ENCODE results near the gene PCDH18.
"Not testable (repeated sequence)": the region's sequence is repeated elsewhere in the genome, so short reads cannot be mapped to it uniquely, and the experiment has no call there.

The PCDH18 gene

DNA sequence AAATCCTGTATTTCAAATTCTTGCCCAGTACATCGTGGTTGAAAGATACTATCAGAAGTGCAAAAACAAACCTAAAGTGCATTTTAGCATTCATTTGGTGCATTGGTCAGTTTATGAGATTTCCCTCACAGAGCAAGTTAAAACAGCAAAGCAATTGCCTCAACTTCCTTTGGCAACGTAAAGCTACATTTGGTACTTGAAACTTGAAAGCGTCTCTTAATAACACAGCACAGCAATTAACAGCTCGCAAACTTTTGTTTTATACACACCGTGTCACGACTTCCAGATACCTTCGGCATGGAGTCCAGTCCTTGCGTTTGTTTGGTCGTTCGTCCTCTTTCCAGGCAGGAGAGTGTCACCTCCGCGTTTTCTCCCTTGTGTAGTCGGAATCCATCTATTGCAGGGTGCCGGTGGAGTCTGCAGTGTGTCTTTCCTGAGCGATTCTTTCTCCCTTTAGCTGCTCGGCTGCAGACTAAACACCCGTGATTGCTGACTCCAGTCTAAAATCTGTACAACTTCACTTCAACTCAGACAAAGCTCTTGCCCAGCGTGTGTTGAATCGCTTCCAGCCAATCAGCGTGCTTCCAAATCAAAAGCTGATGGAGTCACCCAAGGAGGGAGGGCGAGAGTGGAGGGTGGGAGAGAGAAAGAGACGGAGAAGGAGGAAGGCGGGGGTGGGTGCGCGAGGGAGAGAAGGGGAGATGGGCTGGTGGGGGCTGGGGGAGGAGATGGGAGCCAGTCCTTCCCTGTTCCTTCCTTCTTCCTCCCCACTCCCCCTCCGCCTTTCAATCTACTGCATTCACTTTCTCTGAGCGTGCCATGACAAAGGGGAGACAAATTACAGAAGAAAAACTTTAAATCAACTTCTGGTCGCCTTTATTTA is at the start of gene PCDH18:
PCDH18 (minus strand) TSS at position 509 of the 883 bp plus-strand sequence; CDS start at position 103, 406 bp downstream.
- no peak for DNase-seq

DNA sequence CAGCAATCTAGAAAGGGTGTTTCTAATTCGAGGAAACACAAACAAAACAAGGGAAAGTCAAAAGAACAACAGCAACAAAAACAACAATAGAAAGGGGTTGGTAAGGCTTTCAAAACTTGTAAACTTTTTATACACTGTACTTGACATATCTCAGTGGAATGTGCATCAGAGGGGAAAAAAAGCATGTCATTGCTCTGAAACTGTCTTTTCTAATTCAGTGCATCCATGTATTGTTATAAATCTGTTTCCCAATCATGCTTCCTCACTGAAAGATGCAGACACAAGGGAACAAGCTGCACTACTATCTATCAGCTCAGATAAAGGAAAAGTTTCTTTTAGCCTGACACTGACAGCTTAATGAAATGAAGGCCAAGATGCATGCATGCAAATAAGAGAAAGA is 44.2 kb upstream of the PCDH18 start:
- no peak for DNase-seq

DNA sequence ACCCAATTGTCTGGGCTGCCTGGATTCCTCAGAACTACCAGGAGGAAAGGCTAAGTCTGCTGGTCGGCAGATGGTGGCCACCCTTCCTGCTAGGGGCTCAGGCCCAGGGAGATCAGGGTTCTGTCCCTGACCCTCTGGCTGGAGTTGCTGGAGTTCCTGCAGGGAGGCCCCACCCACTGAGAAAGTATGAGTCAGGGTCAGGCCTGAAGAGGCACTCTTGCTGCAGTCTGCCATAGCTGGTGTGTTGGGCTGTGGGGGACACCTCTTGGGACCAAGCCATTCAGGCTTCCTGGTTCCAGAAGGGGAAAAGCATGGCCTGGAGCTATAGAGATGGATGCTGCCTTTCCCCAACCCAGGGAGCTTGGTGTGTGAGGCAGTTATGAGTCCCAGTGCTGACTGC is 40.4 kb upstream of the PCDH18 start:
- DNase-seq: no peak

DNA sequence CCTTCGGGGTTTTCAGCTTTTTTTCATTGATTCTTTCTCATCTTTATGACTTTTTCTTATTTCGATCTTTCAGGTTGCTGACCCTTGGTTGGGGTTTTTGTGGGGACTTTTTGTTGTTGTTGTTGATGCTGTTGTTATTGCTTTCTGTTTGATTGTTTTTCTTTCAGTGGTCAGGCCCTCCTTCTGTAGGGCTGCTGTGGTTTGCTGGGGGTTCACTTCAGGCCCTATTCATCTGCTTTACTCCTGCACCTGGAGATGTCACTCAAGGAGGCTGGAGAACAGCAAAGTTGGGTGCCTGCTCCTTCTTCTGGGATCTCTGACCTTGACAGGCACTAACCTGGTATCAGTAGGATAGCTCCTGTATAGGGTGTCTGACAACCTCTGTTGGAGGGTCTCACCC is 39.9 kb upstream of the PCDH18 start:
- no peak for DNase-seq

DNA sequence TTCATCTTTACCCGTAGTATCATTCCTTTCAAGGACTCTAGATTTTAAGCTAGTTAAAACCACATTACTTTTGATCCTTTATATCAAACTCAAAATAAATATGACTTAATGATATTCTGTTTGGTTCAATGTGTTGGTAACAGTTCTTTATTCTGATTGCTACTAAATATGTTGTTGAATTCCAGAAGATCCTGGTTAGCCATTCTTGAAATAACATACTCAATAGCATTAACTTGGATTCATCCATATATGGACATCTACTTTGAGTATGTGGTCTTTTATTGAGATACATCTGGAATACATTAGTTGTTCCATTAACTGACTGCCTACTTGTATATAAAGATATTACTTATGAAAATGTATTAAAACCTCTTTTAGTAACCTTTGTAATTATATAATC is 27.5 kb upstream of the PCDH18 start:
- DNase-seq: no peak

DNA sequence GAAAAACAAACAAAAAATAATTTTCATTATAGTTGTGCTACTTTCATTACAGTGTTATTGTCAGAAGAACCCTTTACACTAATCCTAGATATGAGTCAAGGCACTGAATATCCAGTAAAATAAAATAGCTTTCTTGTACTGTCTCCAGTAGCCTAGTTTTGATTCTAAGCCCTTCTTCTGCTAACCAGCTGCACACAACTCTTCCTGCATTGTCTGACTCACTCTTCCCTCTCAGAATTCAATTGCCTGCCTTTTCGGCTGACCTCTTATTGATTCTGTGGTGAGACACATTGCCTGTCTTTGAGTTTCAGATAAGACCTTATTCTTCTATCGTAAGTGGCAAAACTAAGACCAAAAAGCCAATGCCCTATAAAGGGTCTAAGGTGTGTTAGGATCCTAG is 26.7 kb upstream of the PCDH18 start:
- no peak for DNase-seq

- DNase-seq: no peak
Measured at GRCh38 chr4:137545461-137545861, 13.2 kb upstream of the PCDH18 start.

DNA sequence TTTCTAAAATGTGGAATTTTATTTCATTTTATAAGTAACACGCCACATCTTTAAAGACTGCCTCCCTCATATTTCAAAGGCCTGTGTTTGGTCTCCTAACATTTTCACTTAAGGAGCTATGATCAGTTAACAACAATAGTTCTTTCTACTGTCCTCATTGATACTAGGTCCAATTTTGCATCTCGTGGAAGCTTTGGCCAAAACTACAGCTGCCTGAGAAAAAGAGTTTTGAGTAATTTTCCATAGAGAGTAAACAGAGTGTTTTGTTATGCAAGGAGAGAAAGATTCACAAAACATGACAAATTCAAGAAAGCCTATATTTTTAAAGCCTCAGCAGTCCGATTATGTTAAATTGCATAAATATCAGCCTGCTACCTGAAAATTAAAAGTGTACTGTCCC is 11.4 kb upstream of the PCDH18 start:
- no peak for DNase-seq

GRCh38 chr4:137543198-137543597 is 10.9 kb upstream of the PCDH18 start:
- no peak for DNase-seq

DNA sequence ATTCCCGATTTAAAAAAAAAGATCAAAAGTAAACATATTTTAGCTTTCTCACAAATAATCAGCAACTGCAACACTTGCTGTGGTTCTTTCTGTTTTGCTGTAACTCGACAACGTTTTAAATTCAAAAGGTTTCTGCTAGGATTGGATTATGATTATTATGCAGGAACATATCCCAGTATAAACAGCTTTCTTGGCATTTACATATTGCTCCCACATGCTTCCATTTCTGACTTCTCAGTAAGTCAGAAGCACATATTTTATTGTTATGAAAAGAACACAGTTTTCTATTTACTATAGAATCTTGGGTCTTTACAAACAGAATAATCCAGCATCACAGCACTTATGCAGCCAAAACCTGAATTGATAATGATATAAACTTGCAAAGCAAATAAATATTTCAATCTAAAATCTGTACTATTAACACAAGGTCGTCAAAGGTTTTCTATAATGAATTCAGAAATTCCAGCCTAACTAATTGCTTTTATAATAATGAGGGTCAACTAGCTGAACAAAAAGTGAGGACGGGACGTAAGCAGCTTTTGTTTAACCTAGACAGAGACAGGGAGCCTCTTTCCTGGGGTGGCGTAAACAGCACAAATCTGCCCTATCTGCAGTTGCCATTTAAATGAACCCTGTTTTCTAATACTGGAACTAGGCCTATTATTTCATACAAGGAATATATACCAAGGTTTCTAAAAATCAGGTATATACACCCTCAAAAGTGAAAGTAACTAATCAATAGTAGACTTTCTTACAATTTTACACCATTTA is 9.8 kb upstream of the PCDH18 start:
- no peak for DNase-seq

DNA sequence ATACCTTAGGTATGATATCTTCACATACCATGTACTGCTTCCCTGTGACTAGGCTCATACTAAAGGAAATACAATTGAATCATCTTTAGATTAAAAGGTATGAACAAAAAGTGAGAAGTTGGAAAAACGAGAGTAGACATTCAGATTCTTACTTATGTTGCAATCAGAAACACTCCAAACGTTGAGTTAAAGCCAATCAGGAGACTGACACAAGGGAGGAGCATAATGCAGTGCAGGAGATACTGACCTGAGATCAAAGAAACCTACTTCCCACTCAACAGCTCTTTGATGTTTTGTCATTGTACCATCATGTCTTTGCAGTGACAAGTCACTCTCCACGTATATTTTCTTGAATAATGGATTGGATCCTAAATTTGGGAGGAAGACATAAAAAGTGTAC is 8.9 kb upstream of the PCDH18 start:
- DNase-seq: no peak

DNA sequence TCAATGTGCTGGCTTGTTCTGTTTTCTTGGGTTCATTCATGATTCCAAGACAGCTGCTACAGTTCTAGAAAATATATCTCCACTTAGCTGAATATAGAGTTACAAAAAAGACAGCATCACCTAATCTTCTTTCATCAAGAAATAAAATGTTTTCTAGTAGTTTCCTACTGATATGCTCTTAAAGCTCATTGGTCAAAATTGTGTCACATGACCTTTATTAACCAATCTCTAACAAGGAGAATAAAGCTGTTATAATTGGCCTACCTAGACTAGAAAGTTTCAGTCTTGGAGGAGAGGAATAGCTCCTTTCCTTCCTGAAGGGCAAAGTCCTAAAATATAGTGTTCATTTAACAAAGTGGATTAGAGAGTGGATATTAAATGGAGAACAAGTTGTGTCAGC is 8.1 kb upstream of the PCDH18 start:
- DNase-seq: no peak

DNA sequence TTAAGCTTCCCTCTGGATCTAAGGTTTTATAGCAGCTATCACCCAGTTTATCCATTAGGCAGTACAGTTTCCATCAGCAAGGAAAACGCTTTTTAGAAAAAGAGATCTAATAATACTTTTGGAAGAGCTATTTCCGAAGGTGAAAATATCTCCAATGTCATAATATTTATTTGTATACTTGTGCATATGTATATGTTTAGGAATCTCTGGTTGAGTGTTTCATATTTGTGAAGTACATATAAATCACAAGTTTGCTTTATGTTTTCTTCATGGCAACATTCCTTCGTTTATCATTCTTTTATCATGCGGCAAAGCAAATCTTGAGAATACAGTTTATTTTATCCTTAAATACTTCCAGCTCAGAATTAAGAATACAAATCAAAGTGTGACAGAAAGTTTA is 6.2 kb upstream of the PCDH18 start:
- no peak for DNase-seq

DNA sequence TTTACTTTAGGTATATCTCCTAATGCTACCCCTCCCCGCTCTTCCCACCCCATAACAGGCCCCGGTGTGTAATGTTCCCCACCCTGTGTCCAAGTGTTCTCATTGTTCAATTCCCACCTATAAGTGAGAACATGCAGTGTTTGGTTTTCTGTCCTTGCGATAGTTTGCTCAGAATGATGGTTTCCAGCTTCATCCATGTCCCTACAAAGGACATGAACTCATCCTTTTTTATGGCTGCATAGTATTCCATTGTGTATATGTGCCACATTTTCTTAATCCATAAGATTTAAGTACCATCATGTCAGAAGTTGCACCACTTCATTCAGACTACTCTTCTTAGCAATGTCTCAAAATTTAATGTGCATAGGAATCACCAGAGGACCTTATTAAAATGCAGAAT is 5.5 kb upstream of the PCDH18 start:
- DNase-seq: not testable (repeated sequence)

DNA sequence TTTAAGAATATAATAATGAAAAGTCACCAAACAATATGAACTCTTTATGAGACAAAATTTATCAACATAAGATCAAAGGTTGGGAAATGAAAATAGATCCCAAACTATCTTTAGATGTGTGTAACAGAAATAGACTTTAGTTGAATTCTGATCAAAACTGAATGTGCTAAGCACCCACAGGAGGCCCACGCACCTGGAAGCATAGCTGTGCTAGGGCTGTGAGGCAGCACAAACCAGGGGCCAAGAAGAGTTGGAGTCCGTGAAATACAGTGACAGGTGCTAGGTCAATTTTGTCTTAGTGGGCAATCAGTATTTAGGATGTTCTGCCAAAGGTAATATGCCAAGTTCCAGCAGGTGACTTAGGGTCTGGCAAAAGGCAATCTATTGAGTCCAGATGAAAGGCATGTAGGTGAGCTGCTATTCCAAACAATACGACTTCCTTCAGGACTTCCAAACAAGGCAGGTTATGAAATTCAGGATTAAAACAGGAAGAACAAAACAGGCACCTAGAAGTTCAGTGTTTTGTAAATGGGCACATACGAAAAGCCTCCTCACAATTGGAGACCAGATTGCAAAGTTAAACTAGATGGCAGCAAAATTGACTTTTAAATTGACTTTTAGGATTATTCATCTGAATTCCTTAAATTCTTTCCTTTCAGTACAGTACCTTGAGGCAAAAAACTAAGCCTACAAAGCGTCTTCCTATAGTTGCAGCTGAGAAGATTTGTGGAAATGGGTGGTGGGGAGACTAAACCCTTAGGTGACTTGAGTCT is 4.7 kb upstream of the PCDH18 start:
- DNase-seq: no peak

- no peak for DNase-seq
Measured at GRCh38 chr4:137535718-137536117, 3.4 kb upstream of the PCDH18 start.

DNA sequence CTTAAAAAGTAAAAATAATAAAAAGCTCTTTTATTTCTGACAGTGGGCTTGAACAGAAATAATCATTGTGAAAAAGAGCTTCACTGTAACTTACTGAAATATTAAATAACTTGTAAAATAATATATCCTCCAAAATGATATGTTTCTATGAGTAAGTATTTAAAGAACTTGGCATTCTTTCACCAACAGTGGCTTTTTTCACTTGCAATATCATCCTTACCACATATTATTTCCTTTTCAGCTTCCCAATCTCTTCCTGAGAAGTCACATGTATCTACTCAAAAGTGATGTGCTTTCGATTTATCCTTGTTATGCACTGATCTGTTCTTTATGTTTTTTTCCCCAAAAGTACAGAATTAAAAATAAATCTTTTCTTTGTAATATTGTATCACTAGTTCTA is 2.2 kb upstream of the PCDH18 start:
- DNase-seq: no peak

- DNase-seq: no peak
Measured at GRCh38 chr4:137533855-137534254, 1.6 kb upstream of the PCDH18 start.

- no peak for DNase-seq
Measured at GRCh38 chr4:137532869-137533236, 559 bp upstream of the PCDH18 start.

DNA sequence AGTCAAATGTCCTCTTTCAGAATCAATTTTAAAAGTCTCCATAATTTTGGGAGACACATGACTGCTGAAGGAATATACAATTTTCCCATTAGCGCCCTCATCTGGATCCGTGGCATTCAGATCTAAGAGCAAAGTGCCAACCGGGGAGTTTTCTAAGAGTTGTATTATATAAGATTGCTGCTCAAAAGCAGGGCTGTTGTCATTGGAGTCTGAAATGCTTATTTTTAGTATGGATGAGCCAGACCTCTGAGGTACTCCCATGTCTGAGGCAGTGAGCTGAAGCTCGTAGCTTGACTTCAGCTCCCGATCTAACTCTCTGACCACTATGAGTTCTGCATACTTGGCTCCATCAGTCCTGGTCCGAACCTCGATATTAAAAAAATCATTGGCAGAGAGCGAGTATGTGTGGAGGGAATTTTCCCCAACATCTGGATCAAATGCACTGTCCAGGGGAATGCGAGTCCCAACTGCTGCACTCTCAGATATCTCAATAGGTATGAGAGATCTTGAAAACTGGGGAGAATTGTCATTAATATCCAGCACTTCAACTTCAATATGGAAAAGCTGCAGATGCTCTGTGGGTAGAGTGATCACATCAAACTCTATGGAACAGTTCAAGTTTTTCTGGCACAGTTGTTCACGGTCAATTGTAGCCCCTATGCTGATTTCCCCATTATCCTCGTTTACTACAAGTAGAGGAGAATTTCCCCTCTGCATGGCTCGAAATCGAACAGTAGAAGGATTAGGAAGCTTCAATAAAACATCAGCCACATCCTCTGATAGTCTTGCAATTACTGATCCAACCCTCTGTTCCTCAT is 917 bp downstream of the PCDH18 start:
- no peak for DNase-seq

DNA sequence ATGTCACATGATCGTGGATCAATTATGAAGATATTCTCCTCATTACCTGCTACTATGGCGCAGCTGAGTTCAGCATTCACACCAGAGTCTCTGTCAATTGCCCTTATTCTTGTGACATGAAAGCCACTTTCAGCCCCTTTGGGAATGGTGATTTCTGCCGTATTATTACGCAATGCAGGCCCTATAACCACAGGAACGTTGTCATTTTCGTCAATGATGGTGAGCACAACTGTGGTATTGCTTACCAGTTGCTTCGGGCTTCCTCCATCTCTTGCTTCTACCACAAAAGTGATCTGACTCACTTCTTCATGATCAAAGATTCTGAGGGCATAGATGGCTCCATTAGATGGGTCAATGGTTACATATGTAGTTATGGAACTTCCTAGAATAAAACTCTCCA is 2.1 kb downstream of the PCDH18 start:
- DNase-seq: no peak

- DNase-seq: no peak
Measured at GRCh38 chr4:137529432-137529831, 2.9 kb downstream of the PCDH18 start.

- DNase-seq: no peak
Measured at GRCh38 chr4:137528673-137529072, 3.6 kb downstream of the PCDH18 start.
